ENCODE results near the gene IDI2.

- TF ChIP-seq POLR2A (IDR thresholded peaks at IDR 0.05) (no peak), CTCF (IDR thresholded peaks at IDR 0.05) (peak in 1 of 6 experiments; percentile 21)
Observed at GRCh38 chr10:1074052-1074747, 48.5 kb upstream of the IDI2 start.
